Measurements from ENCODE around the gene SLC7A1. TPM values are rescaled to one million over a fixed set of nuclear protein-coding genes. Genes with fewer than 3 reads are reported as not detected.

The SLC7A1 gene
- total and polyA plus RNA-seq, 2 donors = 3.6 to 4.6 TPM

DNA sequence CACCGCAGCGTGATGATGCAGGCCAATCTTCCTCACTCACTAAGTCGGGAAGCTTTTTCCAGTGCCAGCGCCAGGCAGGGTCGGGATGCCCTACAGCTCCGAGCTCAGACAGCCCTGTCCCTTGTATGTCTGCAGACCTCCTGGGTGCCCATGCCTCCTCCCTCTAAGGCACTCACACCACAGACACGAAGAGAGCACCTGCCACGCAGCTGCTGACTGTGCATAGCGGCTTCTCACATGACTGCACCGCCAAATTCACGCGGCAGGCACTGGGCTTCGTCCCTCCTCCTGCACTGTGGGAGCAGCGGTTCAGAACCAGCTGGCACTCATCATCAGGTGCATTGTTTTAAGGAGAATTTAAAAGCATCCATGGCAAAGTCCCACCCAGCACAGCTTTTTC is 88.1 kb downstream of the SLC7A1 start:
- H3K27me3 ChIP-seq (ENCODE audit: control insufficient read depth in 2 of 2, insufficient read depth in 1 of 2, low read length in 1 of 2) = peaks cover 0 to 22% of the 10 kb centered on the region in 2 donors
- no peaks in the 10 kb centered on the region for H3K9me3 ChIP-seq (ENCODE audit: control insufficient read depth in 2 of 2, insufficient read depth in 1 of 2, low read length in 1 of 2)
- no peak for DNase-seq (ENCODE audit: low read depth in 6 of 9, low spot score in 9 of 9)
- no peak overlapping the region for H3K27ac ChIP-seq (ENCODE audit: low read depth in 1 of 2, low read length in 1 of 2)
- WGBS = 88% methylated on average over 14 of the region's 14 CpGs
- H3K4me3 ChIP-seq (ENCODE audit: low read length in 2 of 2) = no peak overlapping the region
- H3K36me3 ChIP-seq (ENCODE audit: control insufficient read depth in 2 of 2, insufficient read depth in 2 of 2, low read length in 1 of 2) = peaks cover 3% of the 10 kb centered on the region in 2 donors
- no peaks in the 10 kb centered on the region for H3K4me1 ChIP-seq (ENCODE audit: control insufficient read depth in 2 of 2, insufficient read depth in 2 of 2, low read length in 2 of 2)

DNA sequence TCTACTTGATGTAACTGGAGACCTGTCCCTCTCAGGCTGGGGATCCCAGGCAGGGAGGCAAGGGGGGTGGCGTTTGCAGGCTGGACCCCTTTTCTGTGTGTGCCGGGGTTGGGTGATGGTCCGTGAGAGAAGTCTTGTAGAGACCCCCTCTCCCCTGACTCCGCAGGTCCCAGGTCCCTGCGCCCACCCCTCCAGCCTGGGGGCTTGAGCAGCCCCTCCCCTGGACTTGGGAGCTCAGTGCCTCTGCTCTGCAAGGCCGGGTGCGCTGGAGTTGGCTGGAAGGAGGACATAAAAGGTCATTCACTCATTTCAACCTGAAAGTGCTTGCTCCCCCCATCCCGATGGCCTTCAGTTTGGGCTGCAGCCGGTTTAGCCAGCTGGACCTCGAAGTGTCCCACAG is 89.5 kb downstream of the SLC7A1 start:
- WGBS = 93% methylated on average over 10 of the region's 10 CpGs
- no peak for DNase-seq (ENCODE audit: low read depth in 6 of 9, low spot score in 9 of 9)

DNA sequence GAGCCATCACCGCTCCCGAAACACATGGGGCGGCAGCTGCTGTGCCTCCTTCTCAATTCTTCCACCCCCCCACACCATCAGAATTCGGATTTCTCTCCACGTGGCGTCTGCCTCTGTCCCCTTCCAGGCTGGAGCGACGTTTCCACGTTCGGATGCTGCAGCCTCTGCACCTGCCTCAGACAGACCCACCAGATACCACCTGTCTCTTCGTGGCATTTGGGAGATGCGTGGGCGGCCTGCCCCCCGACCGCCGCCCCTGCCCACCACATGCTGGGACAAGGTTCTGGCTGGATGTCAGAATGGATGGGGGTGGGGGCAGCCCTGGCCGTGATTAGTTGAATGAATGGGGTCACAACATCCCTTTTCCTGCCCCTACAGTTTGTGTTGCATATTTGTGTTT is 90.0 kb downstream of the SLC7A1 start:
- H3K4me3 ChIP-seq (ENCODE audit: low read length in 2 of 2) = no peak overlapping the region
- WGBS = 85% methylated on average over 17 of the region's 17 CpGs
- no peaks in the 10 kb centered on the region for H3K4me1 ChIP-seq (ENCODE audit: control insufficient read depth in 2 of 2, insufficient read depth in 2 of 2, low read length in 2 of 2)
- no peak for DNase-seq (ENCODE audit: low read depth in 6 of 9, low spot score in 9 of 9)
- H3K27me3 ChIP-seq (ENCODE audit: control insufficient read depth in 2 of 2, insufficient read depth in 1 of 2, low read length in 1 of 2) = peaks cover 0 to 28% of the 10 kb centered on the region in 2 donors
- no peak overlapping the region for H3K27ac ChIP-seq (ENCODE audit: low read depth in 1 of 2, low read length in 1 of 2)
- H3K36me3 ChIP-seq (ENCODE audit: control insufficient read depth in 2 of 2, insufficient read depth in 2 of 2, low read length in 1 of 2) = peaks cover 0 to 3% of the 10 kb centered on the region in 2 donors
- H3K9me3 ChIP-seq (ENCODE audit: control insufficient read depth in 2 of 2, insufficient read depth in 1 of 2, low read length in 1 of 2) = no peaks in the 10 kb centered on the region

More for the DNA sequence above, 89.5 kb downstream of the SLC7A1 start:
- Histone ChIP-seq H3K9me3 (ENCODE audit: control insufficient read depth in 2 of 2, insufficient read depth in 1 of 2, low read length in 1 of 2) (no peaks in the 10 kb centered on the region), H3K4me1 (ENCODE audit: control insufficient read depth in 2 of 2, insufficient read depth in 2 of 2, low read length in 2 of 2) (no peaks in the 10 kb centered on the region), H3K36me3 (ENCODE audit: control insufficient read depth in 2 of 2, insufficient read depth in 2 of 2, low read length in 1 of 2) (peaks cover 0 to 3% of the 10 kb centered on the region in 2 donors), H3K4me3 (ENCODE audit: low read length in 2 of 2) (no peak overlapping the region), H3K27ac (ENCODE audit: low read depth in 1 of 2, low read length in 1 of 2) (no peak overlapping the region), H3K27me3 (ENCODE audit: control insufficient read depth in 2 of 2, insufficient read depth in 1 of 2, low read length in 1 of 2) (peaks cover 0 to 28% of the 10 kb centered on the region in 2 donors)

DNA sequence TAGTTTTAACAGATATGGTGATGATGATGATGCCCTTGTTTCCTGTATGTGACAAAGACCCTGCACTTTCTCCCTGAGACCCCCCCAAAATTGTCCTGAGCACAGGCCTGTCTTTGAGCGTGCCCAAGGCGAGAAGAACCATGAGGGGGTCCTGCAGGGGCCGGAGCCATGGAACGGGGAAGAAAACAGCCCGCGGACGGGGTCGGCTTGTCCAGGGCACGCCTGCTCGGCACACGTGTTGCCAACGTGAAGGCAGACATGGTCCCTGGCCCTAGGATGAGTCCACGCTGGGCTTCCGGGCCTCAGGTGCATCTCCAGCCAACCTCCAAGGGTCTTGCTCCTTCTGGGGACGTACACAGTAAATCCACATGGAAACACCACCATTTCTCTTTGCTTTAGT is 90.8 kb downstream of the SLC7A1 start:
- Histone ChIP-seq H3K4me3 (ENCODE audit: low read length in 2 of 2) (no peak overlapping the region), H3K27ac (ENCODE audit: low read depth in 1 of 2, low read length in 1 of 2) (no peak overlapping the region), H3K27me3 (ENCODE audit: control insufficient read depth in 2 of 2, insufficient read depth in 1 of 2, low read length in 1 of 2) (peaks cover 0 to 30% of the 10 kb centered on the region in 2 donors), H3K4me1 (ENCODE audit: control insufficient read depth in 2 of 2, insufficient read depth in 2 of 2, low read length in 2 of 2) (no peaks in the 10 kb centered on the region), H3K9me3 (ENCODE audit: control insufficient read depth in 2 of 2, insufficient read depth in 1 of 2, low read length in 1 of 2) (no peaks in the 10 kb centered on the region), H3K36me3 (ENCODE audit: control insufficient read depth in 2 of 2, insufficient read depth in 2 of 2, low read length in 1 of 2) (peaks cover 0 to 3% of the 10 kb centered on the region in 2 donors)
- DNase-seq (ENCODE audit: low read depth in 6 of 9, low spot score in 9 of 9) = no peak
- 96% methylated on average over 15 of the region's 15 CpGs for WGBS

DNA sequence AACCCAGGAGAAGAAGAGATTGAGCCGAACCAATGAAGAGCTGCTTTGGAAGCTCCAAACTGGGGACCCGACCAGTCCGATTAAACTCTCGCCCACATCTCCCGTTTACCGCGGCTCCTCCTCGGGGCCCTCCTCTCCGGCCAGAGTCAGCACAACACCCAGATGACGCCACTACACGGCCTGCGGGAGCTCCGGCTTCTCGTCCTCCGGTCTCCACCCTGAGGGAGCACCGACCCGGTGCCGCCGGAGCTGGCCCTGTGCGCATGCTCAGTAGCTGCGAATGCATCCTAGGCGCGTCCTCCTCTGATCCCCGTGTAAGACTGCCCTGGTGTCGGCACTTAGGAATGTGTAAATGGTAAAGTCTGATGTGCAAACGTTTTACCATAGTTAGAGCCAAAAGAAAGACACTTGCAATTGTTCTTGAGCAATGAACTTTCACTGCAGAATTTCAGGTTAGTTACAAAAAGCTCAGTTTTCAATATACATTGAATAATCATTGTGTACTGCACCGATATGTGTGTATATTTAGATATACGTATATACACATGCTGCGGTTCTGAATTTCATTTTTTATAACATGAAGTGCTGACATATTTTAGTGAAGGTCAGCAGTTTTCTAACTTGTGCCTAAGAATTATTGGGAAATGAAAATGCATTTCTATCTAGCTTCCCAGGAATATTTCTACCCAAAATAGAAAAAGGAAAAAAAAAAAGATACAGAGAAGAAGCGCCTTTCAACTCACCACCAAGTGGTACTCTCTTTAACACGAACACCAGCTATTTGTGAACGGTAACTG is 92.2 kb downstream of the SLC7A1 start:
- H3K36me3 ChIP-seq (ENCODE audit: control insufficient read depth in 2 of 2, insufficient read depth in 2 of 2, low read length in 1 of 2) = no peaks in the 10 kb centered on the region
- H3K4me3 ChIP-seq (ENCODE audit: low read length in 2 of 2) = no peak overlapping the region
- DNase-seq (ENCODE audit: low read depth in 6 of 9, low spot score in 9 of 9) = no peak
- no peaks in the 10 kb centered on the region for H3K4me1 ChIP-seq (ENCODE audit: control insufficient read depth in 2 of 2, insufficient read depth in 2 of 2, low read length in 2 of 2)
- H3K9me3 ChIP-seq (ENCODE audit: control insufficient read depth in 2 of 2, insufficient read depth in 1 of 2, low read length in 1 of 2) = no peaks in the 10 kb centered on the region
- peaks cover 0 to 31% of the 10 kb centered on the region in 2 donors for H3K27me3 ChIP-seq (ENCODE audit: control insufficient read depth in 2 of 2, insufficient read depth in 1 of 2, low read length in 1 of 2)
- H3K27ac ChIP-seq (ENCODE audit: low read depth in 1 of 2, low read length in 1 of 2) = no peak overlapping the region
- 62% methylated on average over 32 of the region's 32 CpGs for WGBS

DNA sequence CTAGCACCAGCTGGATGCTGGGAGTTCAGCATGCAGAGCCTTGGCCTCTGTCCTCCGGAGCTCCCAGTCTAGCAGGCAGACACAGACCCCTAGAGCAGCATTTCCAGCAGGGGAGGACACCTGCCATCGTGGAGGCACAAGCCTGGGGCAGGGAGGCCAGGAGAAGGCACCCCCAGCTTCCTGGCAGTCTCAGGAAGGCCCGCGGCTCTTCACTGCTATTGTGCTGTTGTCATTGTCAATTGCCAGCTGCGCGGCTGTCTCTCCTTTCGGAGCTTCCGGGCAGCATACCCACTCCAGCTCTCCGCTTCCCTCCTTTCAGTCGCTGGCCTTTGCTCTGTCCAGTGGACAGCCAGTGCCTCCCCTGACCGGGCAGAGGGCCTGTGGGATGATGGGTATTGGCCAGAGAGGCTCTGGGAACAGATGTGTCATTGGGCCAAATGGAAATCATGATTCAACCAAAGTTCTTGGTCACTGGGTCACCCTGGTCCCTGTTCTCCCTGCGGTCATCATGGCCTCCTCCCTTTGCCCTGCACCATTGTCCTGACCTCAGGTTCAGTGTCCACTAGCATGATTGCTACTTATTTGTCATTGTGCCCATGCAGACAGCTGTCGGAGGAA is 93.0 kb downstream of the SLC7A1 start:
- H3K9me3 ChIP-seq (ENCODE audit: control insufficient read depth in 2 of 2, insufficient read depth in 1 of 2, low read length in 1 of 2) = no peaks in the 10 kb centered on the region
- 95% methylated on average over 13 of the region's 13 CpGs for WGBS
- H3K4me3 ChIP-seq (ENCODE audit: low read length in 2 of 2) = no peak overlapping the region
- no peaks in the 10 kb centered on the region for H3K36me3 ChIP-seq (ENCODE audit: control insufficient read depth in 2 of 2, insufficient read depth in 2 of 2, low read length in 1 of 2)
- DNase-seq (ENCODE audit: low read depth in 6 of 9, low spot score in 9 of 9) = no peak
- no peaks in the 10 kb centered on the region for H3K4me1 ChIP-seq (ENCODE audit: control insufficient read depth in 2 of 2, insufficient read depth in 2 of 2, low read length in 2 of 2)
- H3K27ac ChIP-seq (ENCODE audit: low read depth in 1 of 2, low read length in 1 of 2) = no peak overlapping the region
- peaks cover 0 to 31% of the 10 kb centered on the region in 2 donors for H3K27me3 ChIP-seq (ENCODE audit: control insufficient read depth in 2 of 2, insufficient read depth in 1 of 2, low read length in 1 of 2)

DNA sequence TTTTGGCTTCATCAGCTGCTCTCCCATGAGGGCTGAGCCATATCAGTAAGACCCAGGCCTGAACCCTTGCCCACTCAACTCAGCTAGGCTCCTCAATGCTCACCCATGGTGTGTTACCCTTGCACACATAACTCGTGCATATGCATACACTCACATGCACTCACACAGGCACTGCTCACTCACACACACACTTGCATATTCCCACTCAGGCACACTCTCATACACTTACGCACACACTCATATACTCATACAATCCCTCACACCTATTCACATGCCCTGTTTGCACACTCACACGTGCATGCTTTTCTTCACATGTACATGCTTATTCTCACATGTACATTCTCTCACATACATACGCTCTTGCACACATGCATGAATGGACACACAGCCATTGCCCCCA is 93.8 kb downstream of the SLC7A1 start:
- 97% methylated on average over 4 of the region's 4 CpGs for WGBS
- DNase-seq (ENCODE audit: low read depth in 6 of 9, low spot score in 9 of 9) = no peak
- no peak overlapping the region for H3K4me3 ChIP-seq (ENCODE audit: low read length in 2 of 2)
- H3K9me3 ChIP-seq (ENCODE audit: control insufficient read depth in 2 of 2, insufficient read depth in 1 of 2, low read length in 1 of 2) = no peaks in the 10 kb centered on the region
- H3K27ac ChIP-seq (ENCODE audit: low read depth in 1 of 2, low read length in 1 of 2) = no peak overlapping the region
- H3K4me1 ChIP-seq (ENCODE audit: control insufficient read depth in 2 of 2, insufficient read depth in 2 of 2, low read length in 2 of 2) = no peaks in the 10 kb centered on the region
- no peaks in the 10 kb centered on the region for H3K36me3 ChIP-seq (ENCODE audit: control insufficient read depth in 2 of 2, insufficient read depth in 2 of 2, low read length in 1 of 2)
- peaks cover 0 to 36% of the 10 kb centered on the region in 2 donors for H3K27me3 ChIP-seq (ENCODE audit: control insufficient read depth in 2 of 2, insufficient read depth in 1 of 2, low read length in 1 of 2)

DNA sequence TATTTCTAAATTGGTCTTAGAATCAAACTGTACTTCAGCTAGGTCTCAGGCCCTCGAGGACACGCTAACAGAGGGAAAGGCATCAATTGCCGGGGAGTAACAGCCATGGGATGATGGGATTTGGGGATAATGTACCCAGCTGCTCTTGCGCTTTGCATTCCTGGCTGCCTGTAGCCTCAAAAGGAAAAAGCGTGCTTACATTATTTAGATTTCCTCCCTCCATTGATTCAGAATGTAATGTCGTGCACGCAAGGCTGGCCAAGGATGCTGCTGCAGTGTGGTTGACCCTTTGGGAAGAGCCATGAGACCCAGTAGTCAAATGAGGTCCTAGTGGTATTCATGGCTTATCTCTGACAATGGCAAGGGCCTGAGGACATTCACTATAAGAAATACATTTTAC is 95.1 kb downstream of the SLC7A1 start:
- no peak for DNase-seq (ENCODE audit: low read depth in 6 of 9, low spot score in 9 of 9)

DNA sequence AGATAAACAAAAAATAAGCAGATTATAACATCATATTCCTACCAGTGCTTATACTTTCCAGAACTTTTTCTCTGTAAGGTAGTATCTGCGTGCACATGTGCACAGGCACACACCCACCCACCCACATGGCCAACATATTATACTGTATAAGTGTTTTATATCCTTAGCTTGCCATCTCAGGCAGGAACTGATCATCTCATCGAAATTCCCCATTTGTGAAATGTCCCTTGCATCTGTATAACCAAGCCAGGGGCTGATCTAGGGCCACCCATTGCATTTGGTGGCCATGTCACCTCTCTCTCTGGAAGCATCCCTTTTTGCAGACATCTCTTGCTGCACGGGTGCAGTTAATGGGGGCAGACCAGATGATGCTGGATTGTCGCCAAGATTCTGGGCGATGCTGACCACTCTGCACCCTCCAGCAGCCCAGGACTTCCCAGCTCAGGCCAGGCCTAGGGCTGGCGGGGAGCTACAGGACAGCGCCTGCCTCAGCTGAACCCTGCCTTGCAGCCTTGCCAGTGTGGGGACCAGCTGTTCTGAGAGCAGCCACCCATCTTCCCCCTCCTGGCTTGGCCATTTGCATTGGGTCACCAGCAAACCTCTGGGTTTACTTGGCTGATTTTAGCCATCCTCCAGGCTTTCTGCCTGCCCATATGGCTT is 95.9 kb downstream of the SLC7A1 start:
- no peak for DNase-seq (ENCODE audit: low read depth in 6 of 9, low spot score in 9 of 9)
- H3K27ac ChIP-seq (ENCODE audit: low read depth in 1 of 2, low read length in 1 of 2) = no peak overlapping the region
- H3K27me3 ChIP-seq (ENCODE audit: control insufficient read depth in 2 of 2, insufficient read depth in 1 of 2, low read length in 1 of 2) = peaks cover 0 to 35% of the 10 kb centered on the region in 2 donors
- H3K4me1 ChIP-seq (ENCODE audit: control insufficient read depth in 2 of 2, insufficient read depth in 2 of 2, low read length in 2 of 2) = no peaks in the 10 kb centered on the region
- no peaks in the 10 kb centered on the region for H3K9me3 ChIP-seq (ENCODE audit: control insufficient read depth in 2 of 2, insufficient read depth in 1 of 2, low read length in 1 of 2)
- 95% methylated on average over 7 of the region's 7 CpGs for WGBS
- no peak overlapping the region for H3K4me3 ChIP-seq (ENCODE audit: low read length in 2 of 2)
- H3K36me3 ChIP-seq (ENCODE audit: control insufficient read depth in 2 of 2, insufficient read depth in 2 of 2, low read length in 1 of 2) = no peaks in the 10 kb centered on the region

More for the DNA sequence above, 95.1 kb downstream of the SLC7A1 start:
- H3K27me3 ChIP-seq (ENCODE audit: control insufficient read depth in 2 of 2, insufficient read depth in 1 of 2, low read length in 1 of 2) = peaks cover 0 to 39% of the 10 kb centered on the region in 2 donors
- no peak overlapping the region for H3K27ac ChIP-seq (ENCODE audit: low read depth in 1 of 2, low read length in 1 of 2)
- no peaks in the 10 kb centered on the region for H3K9me3 ChIP-seq (ENCODE audit: control insufficient read depth in 2 of 2, insufficient read depth in 1 of 2, low read length in 1 of 2)
- 95% methylated on average over 7 of the region's 7 CpGs for WGBS
- no peak overlapping the region for H3K4me3 ChIP-seq (ENCODE audit: low read length in 2 of 2)
- H3K4me1 ChIP-seq (ENCODE audit: control insufficient read depth in 2 of 2, insufficient read depth in 2 of 2, low read length in 2 of 2) = no peaks in the 10 kb centered on the region
- H3K36me3 ChIP-seq (ENCODE audit: control insufficient read depth in 2 of 2, insufficient read depth in 2 of 2, low read length in 1 of 2) = no peaks in the 10 kb centered on the region
